GM10266 (cell line): ENCODE measurements around the gene GLRB.

Experiments used
- DNase-seq: peaks from one replicate; pipeline ENCODE4 v3.0.0; 2012; ENCODE audit errors: extremely low spot score
- TF ChIP-seq, protein P1 (sequence below): IDR thresholded peaks from 2 replicates; pipeline ENCODE4 v1.5.1; 2012; ENCODE audit warnings: mild to moderate bottlenecking, low read depth; ENCODE audit not compliant: control insufficient read depth, insufficient read depth; ENCODE audit errors: missing control alignments

Gene GLRB

DNA sequence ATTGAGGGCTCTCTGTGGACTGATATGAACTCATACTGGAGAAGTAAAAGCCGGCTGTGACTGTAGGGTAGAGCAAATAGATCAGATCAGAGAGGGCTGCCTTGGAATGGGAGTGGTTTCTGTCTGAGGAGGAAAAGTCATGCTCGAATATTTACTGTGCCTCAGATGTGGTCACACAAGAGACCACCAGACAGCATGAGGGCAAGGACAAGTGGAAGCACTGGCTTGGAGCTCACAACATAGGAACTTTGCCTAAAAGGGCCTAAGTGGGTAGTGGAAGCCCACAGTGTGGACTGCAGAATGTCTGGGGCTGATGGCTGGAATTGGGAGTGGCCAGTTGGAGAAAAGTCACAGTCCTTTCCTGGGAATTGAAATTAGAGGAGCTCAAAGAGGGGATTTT is 19.8 kb downstream of the GLRB start:
- TF ChIP-seq, protein P1, sequence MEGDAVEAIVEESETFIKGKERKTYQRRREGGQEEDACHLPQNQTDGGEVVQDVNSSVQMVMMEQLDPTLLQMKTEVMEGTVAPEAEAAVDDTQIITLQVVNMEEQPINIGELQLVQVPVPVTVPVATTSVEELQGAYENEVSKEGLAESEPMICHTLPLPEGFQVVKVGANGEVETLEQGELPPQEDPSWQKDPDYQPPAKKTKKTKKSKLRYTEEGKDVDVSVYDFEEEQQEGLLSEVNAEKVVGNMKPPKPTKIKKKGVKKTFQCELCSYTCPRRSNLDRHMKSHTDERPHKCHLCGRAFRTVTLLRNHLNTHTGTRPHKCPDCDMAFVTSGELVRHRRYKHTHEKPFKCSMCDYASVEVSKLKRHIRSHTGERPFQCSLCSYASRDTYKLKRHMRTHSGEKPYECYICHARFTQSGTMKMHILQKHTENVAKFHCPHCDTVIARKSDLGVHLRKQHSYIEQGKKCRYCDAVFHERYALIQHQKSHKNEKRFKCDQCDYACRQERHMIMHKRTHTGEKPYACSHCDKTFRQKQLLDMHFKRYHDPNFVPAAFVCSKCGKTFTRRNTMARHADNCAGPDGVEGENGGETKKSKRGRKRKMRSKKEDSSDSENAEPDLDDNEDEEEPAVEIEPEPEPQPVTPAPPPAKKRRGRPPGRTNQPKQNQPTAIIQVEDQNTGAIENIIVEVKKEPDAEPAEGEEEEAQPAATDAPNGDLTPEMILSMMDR: no peak

DNA sequence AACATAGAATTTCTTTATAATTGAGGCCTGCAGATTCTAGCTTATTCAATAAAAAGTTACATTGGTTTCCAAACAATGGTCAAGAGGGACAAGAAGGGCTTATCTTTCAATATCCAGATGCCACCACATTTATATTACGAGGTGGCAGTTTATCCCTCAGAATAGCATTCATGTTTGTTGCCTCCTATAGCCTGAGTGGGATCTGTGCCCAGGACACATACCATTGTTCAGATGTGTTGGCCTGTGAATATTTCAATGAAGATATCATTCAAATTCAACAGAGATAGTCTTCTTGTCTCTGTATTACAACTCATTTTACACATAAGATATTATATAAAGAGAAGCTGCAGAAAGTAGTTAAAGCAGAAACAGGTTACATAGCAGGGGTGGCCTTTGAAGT is 20.5 kb downstream of the GLRB start:
- TF ChIP-seq, protein P1: no peak
- no peak for DNase-seq

More for the DNA sequence above, 19.8 kb downstream of the GLRB start:
- DNase-seq: no peak

DNA sequence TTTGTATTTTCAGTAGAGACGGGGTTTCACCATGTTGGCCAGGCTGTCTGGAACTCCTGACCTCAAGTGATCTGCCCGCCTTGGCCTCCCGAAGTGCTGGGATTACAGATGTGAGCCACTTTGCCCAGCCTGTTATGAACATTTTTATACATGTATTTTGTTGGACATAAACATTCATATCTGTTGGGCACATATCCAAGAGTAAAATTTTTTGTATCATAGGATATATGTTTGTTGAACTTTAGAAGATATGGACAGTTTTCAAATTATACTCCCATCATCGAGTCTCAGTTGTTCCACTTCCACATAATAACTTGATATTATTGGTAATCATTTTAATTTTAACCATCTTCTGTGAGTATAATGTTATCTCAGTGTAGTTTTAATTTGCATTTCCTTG is 23.6 kb downstream of the GLRB start:
- no peak for DNase-seq
- TF ChIP-seq, protein P1: no peak

DNA sequence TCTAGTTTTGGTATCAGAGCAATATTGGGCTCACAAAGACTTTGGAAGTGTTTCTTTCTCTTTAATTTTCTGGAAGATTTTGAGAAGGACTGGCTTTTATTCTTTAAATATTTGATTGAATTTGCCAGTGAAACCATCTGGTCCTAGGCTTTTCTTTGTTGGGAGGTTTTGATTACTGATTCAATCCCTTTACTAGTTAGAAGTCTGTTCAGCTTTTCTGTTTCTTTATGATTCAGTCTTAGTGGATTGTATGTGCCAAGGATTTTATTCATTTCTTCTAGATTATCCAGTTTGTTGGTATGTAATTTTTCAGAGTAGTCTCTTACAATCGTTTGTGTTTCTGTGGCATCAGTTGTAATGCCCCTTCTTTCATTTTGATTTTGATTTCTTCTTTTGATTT is 28.6 kb downstream of the GLRB start:
- no peak for DNase-seq
- TF ChIP-seq, protein P1: no peak

DNA sequence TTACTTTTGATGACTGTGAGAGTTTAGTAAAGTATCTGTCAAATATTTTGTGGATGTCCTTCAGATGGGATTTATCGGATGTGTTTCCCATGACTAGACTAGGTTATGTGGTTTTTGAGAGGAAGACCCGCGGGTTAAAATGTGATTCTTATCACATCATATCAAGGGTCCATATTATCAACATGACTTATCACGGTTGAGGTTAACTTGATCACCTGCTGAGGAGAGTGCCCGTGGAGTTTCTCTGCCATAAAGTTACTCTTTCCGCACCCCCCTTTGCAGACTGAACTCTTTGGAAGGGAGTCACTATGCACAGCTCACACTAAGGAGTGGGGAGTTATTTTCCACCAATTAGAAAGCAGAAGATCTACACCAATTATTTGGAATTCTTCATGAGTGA is 38.7 kb downstream of the GLRB start:
- TF ChIP-seq, protein P1: no peak

DNA sequence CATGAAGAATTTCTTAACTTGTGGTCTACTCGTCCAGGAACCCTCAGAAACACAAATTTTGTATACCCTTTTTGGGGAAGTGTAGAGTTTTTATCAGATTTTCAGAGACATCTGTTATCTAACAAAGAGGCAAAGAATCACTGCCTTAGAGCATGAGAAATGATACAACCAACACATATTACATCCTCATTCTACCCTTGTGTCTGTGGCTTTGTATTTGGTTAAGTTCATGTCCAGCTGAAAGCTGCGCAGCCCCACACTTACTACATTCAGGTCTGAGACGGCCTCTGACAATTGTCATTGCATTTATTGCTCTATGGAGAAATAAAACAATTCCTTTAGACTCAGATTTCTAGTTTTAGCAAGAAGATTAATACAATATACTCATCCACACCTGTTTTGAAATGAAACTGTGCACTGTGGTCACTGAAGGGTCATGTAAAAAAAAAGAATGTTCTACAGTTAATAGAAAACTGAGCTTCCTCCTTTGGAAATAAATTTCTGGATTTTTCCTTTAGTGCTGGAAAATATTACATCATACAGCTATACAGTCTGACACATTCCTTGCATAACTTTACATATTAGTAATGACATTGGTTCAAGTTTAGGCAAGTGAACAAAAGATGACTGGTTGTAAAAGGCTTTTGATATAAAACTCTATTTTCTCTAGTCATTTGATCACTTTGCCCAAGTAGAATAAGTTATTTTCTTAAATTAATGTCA is 39.8 kb downstream of the GLRB start:
- TF ChIP-seq, protein P1: no peak
- no peak for DNase-seq

More for the DNA sequence above, 38.7 kb downstream of the GLRB start:
- DNase-seq: no peak

DNA sequence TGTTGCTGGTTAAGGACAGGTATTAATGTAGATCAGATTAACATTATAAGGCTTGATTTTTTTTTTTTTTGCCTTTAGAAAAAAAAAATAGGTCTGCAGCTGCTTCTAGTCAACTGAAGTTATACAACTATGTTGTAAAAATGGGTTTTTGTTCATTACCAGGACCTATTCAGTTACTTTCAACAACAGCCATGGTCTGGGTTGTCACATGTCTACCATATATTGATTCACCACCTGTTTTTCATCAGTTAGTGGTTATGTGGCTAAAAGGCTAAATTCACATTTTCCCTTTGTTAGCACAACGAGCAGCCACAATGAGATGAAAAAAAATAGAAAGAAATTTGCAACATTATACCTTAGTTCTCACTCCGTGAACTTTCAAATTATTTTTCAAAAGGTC is 45.5 kb downstream of the GLRB start:
- TF ChIP-seq, protein P1: no peak
- DNase-seq: no peak
